Thoracic aorta (tissue), 2 donors: Measurements from ENCODE around the gene TLX1. TPM values are rescaled to one million over a fixed set of nuclear protein-coding genes. Genes with fewer than 3 reads are reported as not detected.

Experiments used
- ATAC-seq: fragments of 150-250 bp; one replicate; pipeline ENCODE4 v1.8.0; 2017; ENCODE audit warnings: low read depth; ENCODE audit not compliant: insufficient number of reproducible peaks, low FRiP score
- DNase-seq: peaks from one replicate; pipeline ENCODE4 v3.0.0-alpha.2; 2020; ENCODE audit warnings: low spot score
- H3K27ac ChIP-seq, 2 donors: fragments of 200-600 bp; sonication (generic); 1 replicate in 1 of 2; 2 replicates in 1 of 2; pipeline ENCODE4 v1.5.1; 2016; ENCODE audit warnings: mild to moderate bottlenecking in 2 of 2, moderate library complexity in 2 of 2
- H3K27me3 ChIP-seq: fragments of 200-600 bp; sonication (generic); replicated peaks from 2 replicates; pipeline ENCODE4 v1.6.0; 2016; ENCODE audit warnings: mild to moderate bottlenecking; ENCODE audit not compliant: insufficient read depth
- H3K36me3 ChIP-seq: fragments of 200-600 bp; sonication (generic); one replicate; pipeline ENCODE4 v1.5.1; 2016
- H3K4me1 ChIP-seq, 2 donors: fragments of 200-600 bp; sonication (generic); 1 replicate in 1 of 2; 2 replicates in 1 of 2; pipeline versions ENCODE4 v1.5.1 to v1.6.0; 2016; ENCODE audit warnings: low read depth in 2 of 2, mild to moderate bottlenecking in 1 of 2; ENCODE audit not compliant: control insufficient read depth in 1 of 2
- H3K4me3 ChIP-seq: fragments of 200-600 bp; sonication (generic); 2 replicates; pipeline ENCODE4 v1.5.1; 2016; ENCODE audit warnings: mild to moderate bottlenecking
- H3K9me3 ChIP-seq: fragments of 200-600 bp; sonication (generic); 2 replicates; pipeline ENCODE4 v1.5.1; 2016
- CTCF ChIP-seq: fragments of 200-600 bp; sonication (generic); IDR thresholded peaks from one replicate; pipeline ENCODE4 v1.5.1; 2019; ENCODE audit warnings: antibody characterized with exemption
- total RNA-seq, 2 donors: library from RNA; depleted of rRNA; stranded (reverse); fragments of >200 nt; gene quantifications; one replicate each; pipeline versions ENCODE4 v1.1.0 to v1.2.3, GENCODE V29; 2016

Gene TLX1
- total RNA-seq, 2 donors from 2014 or later = not detected

DNA sequence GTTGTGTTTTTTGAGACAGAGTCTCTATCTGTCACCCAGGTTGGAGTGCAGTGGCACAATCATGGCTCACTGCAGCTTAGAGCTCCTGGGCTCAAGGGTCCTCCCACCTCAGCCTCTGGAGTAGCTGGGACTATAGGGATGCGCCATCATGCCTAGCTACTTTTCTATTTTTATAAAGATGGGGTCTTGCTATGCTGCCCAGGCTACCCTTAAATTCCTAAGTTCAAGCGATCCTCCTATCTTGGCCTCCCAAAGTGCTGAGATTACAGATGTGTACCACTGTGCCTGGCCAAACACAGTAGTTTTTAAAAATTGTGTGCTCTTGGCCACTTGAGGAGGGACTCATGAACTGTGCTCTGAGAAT is 10.6 kb upstream of the TLX1 start:
- Histone ChIP-seq H3K36me3 (no peaks in the 10 kb centered on the region), H3K9me3 (no peaks in the 10 kb centered on the region), H3K27me3 (peaks cover 24% of the 10 kb centered on the region), H3K4me3 (peak overlapping the region; percentile 82), H3K4me1 (peaks cover 13 to 28% of the 10 kb centered on the region in 2 donors), H3K27ac (no peak overlapping the region)
- no peak for DNase-seq
- no peak for ATAC-seq
- no peak for TF ChIP-seq CTCF

- Histone ChIP-seq H3K9me3 (no peaks in the 10 kb centered on the region), H3K4me1 (peaks cover 13 to 28% of the 10 kb centered on the region in 2 donors), H3K27me3 (peaks cover 24% of the 10 kb centered on the region), H3K4me3 (peak overlapping the region; percentile 82), H3K27ac (no peak overlapping the region), H3K36me3 (no peaks in the 10 kb centered on the region)
- TF ChIP-seq CTCF = no peak
- DNase-seq (no peak), ATAC-seq (no peak)
Observed at GRCh38 chr10:101120884-101121653, 10.0 kb upstream of the TLX1 start.

DNA sequence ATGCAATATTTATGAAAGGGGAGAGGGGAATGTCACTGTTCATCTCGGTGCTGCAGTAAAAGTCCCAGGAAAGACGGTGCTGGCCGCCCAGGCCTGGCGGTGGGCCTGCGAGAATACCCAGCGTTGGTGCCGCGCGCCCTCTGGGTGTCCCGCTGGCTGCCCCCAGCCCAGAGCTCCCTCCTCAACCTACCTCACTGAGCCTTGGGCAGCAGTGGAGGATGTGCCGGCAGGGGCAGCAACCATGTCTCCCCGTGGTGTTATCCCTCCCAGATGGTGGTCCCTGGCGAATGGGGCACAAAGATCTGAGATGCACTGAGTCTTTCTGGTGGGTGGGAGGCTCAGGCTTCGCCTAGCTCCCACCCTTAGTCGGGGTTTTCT is 9.5 kb upstream of the TLX1 start:
- Histone ChIP-seq H3K27ac (no peak overlapping the region), H3K4me1 (peaks cover 13 to 28% of the 10 kb centered on the region in 2 donors), H3K4me3 (peak overlapping the region; percentile 82), H3K36me3 (no peaks in the 10 kb centered on the region), H3K9me3 (no peaks in the 10 kb centered on the region), H3K27me3 (peaks cover 24% of the 10 kb centered on the region)
- no peak for DNase-seq
- no peak for TF ChIP-seq CTCF
- no peak for ATAC-seq

GRCh38 chr10:101122270-101123084 is 8.6 kb upstream of the TLX1 start:
- ATAC-seq (no peak), DNase-seq (no peak)
- TF ChIP-seq CTCF = no peak
- Histone ChIP-seq H3K36me3 (no peaks in the 10 kb centered on the region), H3K4me3 (peak overlapping the region; percentile 58), H3K27me3 (peaks cover 24% of the 10 kb centered on the region), H3K27ac (no peak overlapping the region), H3K9me3 (no peaks in the 10 kb centered on the region), H3K4me1 (peaks cover 13 to 28% of the 10 kb centered on the region in 2 donors)

GRCh38 chr10:101123085-101123814 is 7.8 kb upstream of the TLX1 start:
- ATAC-seq (no peak), DNase-seq (no peak)
- H3K4me1 ChIP-seq = peaks cover 13 to 28% of the 10 kb centered on the region in 2 donors
- H3K9me3 ChIP-seq = no peaks in the 10 kb centered on the region
- TF ChIP-seq CTCF = no peak
- peak overlapping the region in 1 of 2 donors; percentile 43 for H3K27ac ChIP-seq
- peaks cover 24% of the 10 kb centered on the region for H3K27me3 ChIP-seq
- H3K36me3 ChIP-seq = no peaks in the 10 kb centered on the region
- peak overlapping the region; percentile 58 for H3K4me3 ChIP-seq
